Amygdala (tissue), 56 donors: ENCODE data around the gene PCDHGA4.
A peak's percentile ranks its signal among the peaks of the same experiment; 100 is the strongest.
"Not testable (repeated sequence)": the region's sequence is repeated elsewhere in the genome, so short reads cannot be mapped to it uniquely, and the experiment has no call there.

Experiments used
- DNase-seq, 56 donors: peaks; one replicate each; lab custom pipeline; 2025; lab: John Stamatoyannopoulos, UW

The PCDHGA4 gene

GRCh38 chr5:141354900-141355469 lies at the start of gene PCDHGA4:
PCDHGA4 (plus strand) TSS chr5:141355021; CDS start chr5:141355108, 87 bp downstream.
- DNase-seq: no peak

DNA sequence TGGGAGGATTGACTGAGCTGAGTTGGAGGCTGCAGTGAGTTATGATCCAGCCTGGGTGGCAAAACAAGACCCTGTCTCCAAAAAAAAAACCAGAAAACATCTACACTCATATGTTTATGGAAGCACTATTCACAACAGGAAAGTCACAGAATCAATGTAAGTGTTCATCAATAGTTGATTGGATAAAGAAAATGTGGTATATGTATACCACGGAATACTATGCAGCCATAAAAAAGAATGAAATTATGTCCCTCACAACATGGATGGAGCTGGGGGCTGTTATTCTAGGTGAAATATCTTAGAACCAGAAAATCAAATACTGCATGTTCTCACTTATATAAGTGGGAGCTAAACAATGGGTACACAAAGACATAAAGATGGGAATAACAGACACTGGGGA lies 48.2 kb upstream of the PCDHGA4 start:
- no peak for DNase-seq

- DNase-seq: no peak
Measured at GRCh38 chr5:141313711-141314110, 41.1 kb upstream of the PCDHGA4 start.

GRCh38 chr5:141316963-141317362 lies 37.9 kb upstream of the PCDHGA4 start:
- DNase-seq: not testable (repeated sequence)

DNA sequence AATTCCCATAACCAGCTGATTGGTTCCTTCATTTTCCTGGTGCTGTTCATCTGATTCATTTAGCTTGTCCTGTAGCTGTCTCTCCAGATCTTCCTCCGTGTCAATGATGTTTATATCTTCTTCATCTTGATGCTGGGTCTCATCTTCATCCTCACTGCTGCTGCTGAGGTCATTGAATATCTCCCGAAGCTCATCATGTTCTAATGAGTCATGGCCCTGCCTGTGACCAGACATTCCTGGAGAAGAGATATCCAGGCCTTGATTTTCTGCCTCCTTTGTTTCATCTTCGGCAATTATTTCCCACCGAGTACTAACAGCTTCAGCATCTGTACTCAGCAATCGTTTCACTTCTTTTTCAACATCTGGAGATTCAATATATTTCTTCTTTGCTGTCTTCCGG lies 35.6 kb upstream of the PCDHGA4 start:
- DNase-seq: no peak

- no peak for DNase-seq
Measured at GRCh38 chr5:141319699-141320098, 35.1 kb upstream of the PCDHGA4 start.

DNA sequence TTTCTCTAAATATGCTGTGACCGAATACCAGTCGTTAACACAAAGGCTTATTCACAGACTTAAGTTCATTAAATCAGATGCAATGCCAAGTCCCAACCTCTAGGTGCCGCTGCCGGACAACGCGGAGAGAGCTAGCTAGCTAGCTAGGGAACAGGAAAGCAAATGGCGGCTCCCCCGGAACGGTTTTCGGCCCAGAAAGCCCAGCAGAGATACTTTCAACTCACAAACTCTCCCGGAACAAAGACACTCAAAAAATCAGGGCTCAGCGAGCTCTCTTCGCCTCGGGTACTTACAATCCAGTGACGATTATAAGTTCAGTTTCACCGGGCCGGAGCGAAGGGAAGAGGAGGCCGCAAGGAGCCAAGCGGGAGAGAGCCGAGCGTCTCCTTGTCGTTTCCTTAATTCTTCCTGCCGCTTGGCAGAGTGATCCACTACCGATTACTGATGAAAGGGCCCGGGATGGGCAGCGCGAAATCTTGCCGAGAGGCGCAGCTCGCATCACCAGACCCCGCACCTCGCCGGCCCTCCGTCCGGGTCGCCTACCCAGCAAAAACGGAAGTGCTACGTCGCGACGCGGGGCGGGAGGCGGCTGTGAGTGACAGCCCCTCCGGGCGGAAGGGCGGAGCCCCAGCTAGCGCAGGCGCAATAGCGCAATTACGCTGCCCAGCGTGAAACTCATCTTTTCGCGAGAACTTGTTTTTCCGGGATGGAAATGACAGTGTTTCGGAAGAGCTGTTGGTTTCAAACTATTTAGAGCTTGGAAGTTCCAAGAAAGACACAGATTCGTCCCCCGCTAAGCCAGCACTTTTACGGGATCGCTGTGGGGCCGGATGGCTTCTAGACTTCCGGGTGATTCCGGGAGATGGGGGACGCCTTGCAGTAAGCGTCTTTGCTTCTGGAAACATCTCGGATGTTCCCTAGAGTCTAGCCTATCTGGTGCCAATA lies 34.3 kb upstream of the PCDHGA4 start, which contains the start of gene TAF7:
TSS of gene TAF7 (minus strand) at position 560 of the 945 bp plus-strand sequence. CDS start 740 bp downstream, outside the sequence.
- peak in 54 of 56 donors; percentile 48 to 92 (median 80) for DNase-seq

DNA sequence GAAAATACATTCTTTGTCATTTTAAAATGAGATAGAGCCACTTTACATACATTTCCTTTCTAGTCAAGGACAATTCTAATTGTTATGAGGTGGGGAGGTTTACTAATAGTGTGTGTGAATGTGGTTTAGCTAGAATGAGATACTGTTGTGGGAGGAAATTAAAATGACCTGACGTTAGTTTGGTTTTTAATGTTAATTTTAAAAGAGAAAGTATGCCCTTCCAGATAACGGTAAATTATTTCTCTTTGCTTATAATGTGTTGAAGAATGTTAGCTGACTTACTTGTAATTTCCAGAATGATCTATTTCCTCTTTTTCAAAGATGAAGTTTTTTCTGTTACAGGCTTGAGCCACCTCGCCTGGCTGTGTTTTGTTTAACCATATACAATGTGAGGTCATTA lies 32.6 kb upstream of the PCDHGA4 start:
- DNase-seq: no peak

GRCh38 chr5:141326088-141326854 lies 28.6 kb upstream of the PCDHGA4 start:
- peak in 49 of 56 donors; percentile 4 to 78 (median 37) for DNase-seq

- DNase-seq: no peak
Measured at GRCh38 chr5:141328231-141328630, 26.6 kb upstream of the PCDHGA4 start.

- no peak for DNase-seq
Measured at GRCh38 chr5:141330299-141331080, 24.3 kb upstream of the PCDHGA4 start, which contains the start of gene PCDHGA1. PCDHGA1 (plus strand) TSS chr5:141330514.

- DNase-seq: not testable (repeated sequence)
Measured at GRCh38 chr5:141332571-141332970, 22.2 kb upstream of the PCDHGA4 start.

GRCh38 chr5:141338538-141339306 lies 16.1 kb upstream of the PCDHGA4 start, which contains the start of gene PCDHGA2:
PCDHGA2 (plus strand) TSS chr5:141338760.
- DNase-seq: no peak

DNA sequence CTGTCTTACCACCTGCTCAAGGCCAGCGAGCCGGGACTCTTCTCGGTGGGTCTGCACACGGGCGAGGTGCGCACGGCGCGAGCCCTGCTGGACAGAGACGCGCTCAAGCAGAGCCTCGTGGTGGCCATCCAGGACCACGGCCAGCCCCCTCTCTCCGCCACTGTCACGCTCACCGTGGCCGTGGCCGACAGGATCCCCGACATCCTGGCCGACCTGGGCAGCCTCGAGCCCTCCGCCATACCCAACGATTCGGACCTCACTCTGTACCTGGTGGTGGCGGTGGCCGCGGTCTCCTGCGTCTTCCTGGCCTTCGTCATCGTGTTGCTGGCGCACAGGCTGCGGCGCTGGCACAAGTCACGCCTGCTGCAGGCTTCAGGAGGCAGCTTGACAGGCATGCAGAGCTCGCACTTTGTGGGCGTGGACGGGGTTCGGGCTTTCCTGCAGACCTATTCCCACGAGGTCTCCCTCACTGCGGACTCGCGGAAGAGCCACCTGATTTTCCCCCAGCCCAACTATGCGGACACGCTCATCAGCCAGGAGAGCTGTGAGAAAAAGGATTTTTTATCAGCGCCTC lies 14.0 kb upstream of the PCDHGA4 start:
- DNase-seq: not testable (repeated sequence)

GRCh38 chr5:141342773-141343172 lies 12.0 kb upstream of the PCDHGA4 start:
- no peak for DNase-seq

- DNase-seq: no peak
Measured at GRCh38 chr5:141343242-141343952, 11.4 kb upstream of the PCDHGA4 start, which contains the start of gene PCDHGA3. PCDHGA3 (plus strand) TSS chr5:141343829; CDS start chr5:141344034, 205 bp downstream.

GRCh38 chr5:141343953-141344463 lies 10.8 kb upstream of the PCDHGA4 start:
- DNase-seq: no peak

- no peak for DNase-seq
Measured at GRCh38 chr5:141345327-141345726, 9.5 kb upstream of the PCDHGA4 start.
